ENCODE data around the gene PCYT1B. TPM values are rescaled to one million over a fixed set of nuclear protein-coding genes. Genes with fewer than 3 reads are reported as not detected.

PCYT1B gene
- polyA plus RNA-seq, 3 donors, result 0.15 TPM; not detected in 2

DNA sequence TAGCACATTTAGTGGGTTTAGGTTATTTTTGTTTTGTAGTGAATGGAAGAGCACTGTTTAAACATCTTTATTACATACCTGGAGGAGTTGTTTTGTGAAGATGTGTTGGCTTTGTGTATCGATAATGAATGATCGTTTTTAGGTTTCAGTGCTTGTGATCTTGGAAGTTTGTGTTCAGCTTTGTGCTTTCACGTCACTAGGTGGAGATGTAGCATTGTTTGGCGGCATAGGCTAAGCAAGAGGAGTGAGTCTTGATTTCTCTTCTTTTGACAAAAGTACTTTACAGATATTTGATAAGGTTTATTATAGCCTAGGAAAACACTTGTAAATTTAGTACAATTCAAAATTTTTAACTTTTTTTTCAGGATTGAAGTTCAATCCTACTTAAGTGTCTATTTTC lies 131.7 kb downstream of the PCYT1B start:
- no CpG with 5 or more reads among the region's 4 CpGs for WGBS (ENCODE audit: insufficient coverage)
- peaks cover 0 to 17% (median 2%) of the 10 kb centered on the region in 3 donors for H3K27me3 Mint-ChIP-seq (ENCODE audit: low read depth in 3 of 3)

GRCh38 chrX:24513416-24513815 lies 133.7 kb downstream of the PCYT1B start:
- no peak for TF ChIP-seq CTCF (IDR thresholded peaks at IDR 0.05)
- Mint-ChIP-seq H3K9me3 (peaks cover 0 to 5% (median 0%) of the 10 kb centered on the region in 7 donors), H3K4me1 (no peaks in the 10 kb centered on the region), H3K36me3 (peaks cover 27 to 45% of the 10 kb centered on the region in 2 donors), H3K4me3 (no peak overlapping the region), H3K27ac (no peak overlapping the region), H3K27me3 (ENCODE audit: low read depth in 3 of 3) (peaks cover 0 to 16% (median 2%) of the 10 kb centered on the region in 3 donors)
- Histone ChIP-seq H3K36me3 (replicated peaks in 1 of 2; ENCODE audit: control insufficient read depth in 1 of 2, insufficient read depth in 2 of 2, low read length in 2 of 2) (peaks cover 0 to 40% of the 10 kb centered on the region in 2 donors), H3K27ac (ENCODE audit: low read depth in 1 of 2, low read length in 2 of 2) (no peak overlapping the region), H3K4me2 (replicated peaks; ENCODE audit: extremely low read depth, low read length, poor library complexity, severe bottlenecking) (no peak overlapping the region), H3K4me1 (ENCODE audit: control insufficient read depth in 1 of 2, insufficient read depth in 2 of 2, low read length in 2 of 2) (no peaks in the 10 kb centered on the region), H2AFZ (ENCODE audit: insufficient read depth, low read depth, low read length, poor library complexity, severe bottlenecking) (no peak overlapping the region), H3K9ac (ENCODE audit: insufficient read depth, low read length, poor library complexity, severe bottlenecking) (no peak overlapping the region), H3K27me3 (ENCODE audit: control insufficient read depth in 2 of 2, insufficient read depth in 2 of 2, low read length in 2 of 2) (peaks cover 0 to 4% of the 10 kb centered on the region in 2 donors), H3K4me3 (replicated peaks in 1 of 3; ENCODE audit: low read depth in 2 of 3, low read length in 3 of 3) (no peak overlapping the region), H3K79me2 (ENCODE audit: insufficient read depth, low read length) (no peaks in the 10 kb centered on the region), H4K20me1 (ENCODE audit: insufficient read depth, low read length) (no peaks in the 10 kb centered on the region), H3K9me3 (replicated peaks in 1 of 2; ENCODE audit: control insufficient read depth in 1 of 2, insufficient read depth in 1 of 2, low read length in 2 of 2) (no peaks in the 10 kb centered on the region)
- intact Hi-C loops (cut with micrococcal nuclease), result no loop called here
- WGBS (ENCODE audit: insufficient coverage), result 80% methylated on average over 2 of the region's 5 CpGs
- DNase-seq, result no peak

More for the DNA sequence above, 131.7 kb downstream of the PCYT1B start:
- Histone ChIP-seq H3K36me3 (replicated peaks in 1 of 2; ENCODE audit: control insufficient read depth in 1 of 2, insufficient read depth in 2 of 2, low read length in 2 of 2) (peaks cover 0 to 46% of the 10 kb centered on the region in 2 donors), H3K79me2 (ENCODE audit: insufficient read depth, low read length) (no peaks in the 10 kb centered on the region), H4K20me1 (ENCODE audit: insufficient read depth, low read length) (no peaks in the 10 kb centered on the region), H3K4me1 (ENCODE audit: control insufficient read depth in 1 of 2, insufficient read depth in 2 of 2, low read length in 2 of 2) (no peaks in the 10 kb centered on the region), H2AFZ (ENCODE audit: insufficient read depth, low read depth, low read length, poor library complexity, severe bottlenecking) (no peak overlapping the region), H3K9ac (ENCODE audit: insufficient read depth, low read length, poor library complexity, severe bottlenecking) (no peak overlapping the region), H3K27ac (ENCODE audit: low read depth in 1 of 2, low read length in 2 of 2) (no peak overlapping the region), H3K27me3 (ENCODE audit: control insufficient read depth in 2 of 2, insufficient read depth in 2 of 2, low read length in 2 of 2) (peaks cover 0 to 4% of the 10 kb centered on the region in 2 donors), H3K9me3 (replicated peaks in 1 of 2; ENCODE audit: control insufficient read depth in 1 of 2, insufficient read depth in 1 of 2, low read length in 2 of 2) (no peaks in the 10 kb centered on the region), H3K4me2 (replicated peaks; ENCODE audit: extremely low read depth, low read length, poor library complexity, severe bottlenecking) (no peak overlapping the region), H3K4me3 (replicated peaks in 1 of 3; ENCODE audit: low read depth in 2 of 3, low read length in 3 of 3) (no peak overlapping the region)
- TF ChIP-seq CTCF (IDR thresholded peaks at IDR 0.05), result no peak
- Mint-ChIP-seq H3K36me3 (peaks cover 22 to 32% of the 10 kb centered on the region in 2 donors), H3K4me1 (no peaks in the 10 kb centered on the region), H3K27ac (no peak overlapping the region), H3K9me3 (peaks cover 0 to 3% (median 0%) of the 10 kb centered on the region in 7 donors), H3K4me3 (no peak overlapping the region)
- no peak for DNase-seq
- intact Hi-C loops (cut with micrococcal nuclease), result no loop called here

All from CD14-positive monocyte (primary cell).